NOMO-1 (cell line): ENCODE measurements around the gene IL34.

Experiments
- DNase-seq, 2 experiments: peaks; one replicate each; lab custom pipeline; 2025; ENCODE audit not compliant: unreplicated experiment in 2 of 2; lab: John Stamatoyannopoulos, UW

IL34 gene

DNA sequence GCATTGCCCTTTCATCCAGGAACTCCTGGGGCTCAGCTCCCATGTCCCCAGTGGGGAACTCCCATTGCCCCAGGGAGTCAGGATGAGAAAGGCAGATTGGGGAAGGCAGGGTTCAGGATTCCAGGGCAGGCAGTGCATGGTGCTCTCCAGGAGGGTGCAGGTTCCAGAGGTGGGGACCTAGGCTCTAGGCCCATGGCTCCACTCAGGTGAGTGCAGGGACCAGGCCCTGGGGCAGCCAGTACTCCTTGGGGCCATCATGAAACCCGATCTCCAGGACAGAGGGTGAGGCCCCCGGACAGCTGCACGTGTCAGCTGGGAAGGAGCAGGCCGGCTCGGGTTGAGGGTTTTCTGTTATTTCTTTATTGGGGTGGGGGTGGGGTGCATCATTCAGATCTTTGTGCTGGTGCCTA, 40.7 kb downstream of the IL34 start:
- DNase-seq: no peak

DNA sequence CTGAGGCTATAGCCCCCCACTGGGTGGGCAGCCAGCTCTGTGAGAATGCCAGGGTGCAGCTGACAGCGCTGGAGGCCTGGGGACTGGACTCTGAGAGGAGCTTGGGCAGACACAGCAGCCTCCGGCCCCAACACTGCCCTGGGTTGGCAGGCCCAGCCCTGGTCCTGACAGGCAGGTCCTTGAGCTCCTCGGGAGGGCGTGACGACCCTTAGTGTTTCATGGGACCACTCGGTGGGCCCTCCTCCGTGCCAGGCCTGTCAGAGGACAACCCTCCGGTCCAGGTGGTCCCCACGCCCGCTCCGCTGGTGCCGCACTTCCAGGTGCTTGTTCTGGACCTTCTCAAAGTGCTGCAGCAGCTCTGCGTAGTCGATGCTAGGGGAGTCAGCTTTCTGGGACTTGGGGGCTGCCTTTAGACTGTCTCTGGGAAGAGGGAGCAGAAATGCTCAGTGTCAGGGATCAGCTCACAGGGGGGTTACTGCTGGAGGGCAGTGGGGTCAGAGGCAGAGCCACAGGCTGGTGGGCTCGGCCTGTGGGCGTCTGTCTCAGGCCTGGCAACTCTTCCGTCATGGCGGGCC, 41.4 kb downstream of the IL34 start:
- no peak for DNase-seq

DNA sequence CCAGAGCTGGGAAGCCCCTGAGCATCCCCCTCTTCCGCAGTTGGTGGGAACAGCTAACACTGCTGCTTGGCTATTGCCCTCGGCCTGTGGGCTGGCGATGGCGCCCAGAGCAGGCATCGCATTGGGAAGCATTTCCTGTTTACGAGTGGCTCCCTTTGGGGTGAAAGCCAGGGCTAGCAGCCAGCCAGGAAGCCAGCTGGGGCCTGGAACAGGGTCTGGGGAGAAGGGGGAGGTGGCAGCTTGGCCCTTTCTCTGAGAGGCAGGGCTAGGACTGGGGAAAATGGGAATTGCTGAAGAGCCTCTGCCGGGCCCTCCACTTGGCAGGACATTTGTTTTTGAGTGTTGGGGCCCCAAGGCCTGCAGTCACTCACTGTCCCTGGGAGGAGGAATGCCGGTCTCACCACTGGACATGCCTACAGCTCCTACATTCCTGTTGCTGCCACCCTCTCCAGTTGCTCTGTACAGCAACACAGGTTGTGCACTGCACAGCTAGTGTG, 41.9 kb downstream of the IL34 start:
- no peak for DNase-seq

DNA sequence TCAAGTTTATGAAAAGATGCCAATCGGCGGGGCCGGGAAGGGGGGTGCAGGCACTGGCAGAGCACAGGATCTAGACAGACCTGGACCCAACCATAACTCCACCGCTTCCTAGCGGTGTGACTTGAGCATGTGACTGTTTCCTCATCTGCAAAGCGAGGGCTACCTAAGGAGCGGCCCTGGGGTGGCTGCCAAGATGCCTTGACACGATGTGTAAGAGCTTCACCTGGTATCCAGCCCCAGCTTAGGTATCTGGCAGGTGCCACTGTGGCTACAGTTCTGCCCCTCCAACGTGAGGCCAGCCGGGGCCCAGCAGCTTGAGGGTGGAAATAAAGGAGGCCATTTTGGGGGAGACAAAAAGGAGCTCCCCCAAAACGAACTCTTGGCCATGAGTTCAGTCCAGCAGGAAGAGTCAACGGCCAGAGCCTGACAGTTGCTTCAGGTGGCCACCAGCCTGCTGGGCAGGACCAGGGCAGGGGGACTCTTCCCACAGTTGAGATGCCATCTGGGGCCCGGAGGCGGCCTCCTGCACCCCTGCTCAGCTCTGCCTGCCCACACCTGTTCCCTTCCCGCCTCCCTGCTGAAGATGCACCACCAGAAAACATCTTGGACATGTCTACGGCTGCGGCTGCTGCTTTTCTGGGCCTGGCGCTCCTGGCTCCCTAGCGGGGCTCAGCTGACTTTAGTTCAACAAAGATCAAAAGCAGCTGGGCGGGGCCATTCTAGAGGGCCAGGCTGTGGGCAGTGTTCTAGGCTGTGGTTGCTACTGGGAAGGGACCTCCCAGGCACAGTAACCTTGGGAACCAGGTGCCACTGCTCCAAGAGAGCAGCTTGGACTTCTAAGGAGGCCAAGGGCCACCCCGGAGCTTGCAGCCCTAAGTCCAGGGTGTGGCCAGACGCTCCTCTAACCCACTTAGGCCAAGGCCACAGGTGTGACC, 42.9 kb downstream of the IL34 start:
- DNase-seq: no peak

DNA sequence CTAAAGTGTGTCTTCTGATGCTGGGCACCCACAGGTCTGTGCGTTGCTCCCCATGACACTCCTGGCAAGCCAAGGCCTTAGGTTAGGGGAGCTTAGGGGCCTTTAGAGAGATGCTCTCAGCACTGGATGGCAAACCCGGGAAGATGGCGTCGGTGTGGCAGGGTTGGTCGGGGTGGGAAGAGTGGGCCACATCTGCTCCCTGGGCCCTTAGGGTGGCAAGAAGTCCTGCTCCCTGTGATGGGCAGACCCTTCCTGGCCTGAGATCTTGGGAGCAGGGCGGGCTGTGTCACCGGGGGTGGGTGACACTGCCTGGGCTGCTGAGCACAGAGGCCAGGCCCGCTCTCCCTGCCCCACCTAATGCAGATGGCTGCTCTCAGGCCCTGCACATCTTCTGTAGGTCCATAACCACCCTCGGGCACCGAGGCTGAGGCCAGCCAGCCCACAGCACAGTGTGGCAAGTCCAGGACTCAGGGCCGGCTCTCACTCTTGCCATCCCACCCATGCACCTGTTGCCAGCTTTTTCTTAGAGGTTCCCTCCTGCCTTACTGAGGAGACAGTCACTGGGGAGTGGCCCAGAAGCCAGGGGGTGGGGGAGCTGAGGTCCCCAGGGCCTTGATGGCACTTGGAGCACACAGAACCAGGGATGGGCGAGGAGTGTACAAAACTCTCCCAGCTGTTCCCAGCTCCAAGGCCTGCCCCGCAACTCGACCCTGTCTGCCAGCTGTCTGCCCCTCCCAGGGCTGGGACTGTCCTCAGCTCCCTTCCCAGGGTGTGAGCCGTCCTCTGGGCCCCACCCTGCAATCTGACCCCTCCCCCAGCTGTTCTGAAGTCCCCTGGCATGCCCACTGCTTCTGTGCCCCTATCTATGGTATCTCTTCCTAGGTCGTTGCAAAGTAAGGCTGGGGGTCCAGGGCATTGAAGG, 43.9 kb downstream of the IL34 start:
- no peak for DNase-seq

DNA sequence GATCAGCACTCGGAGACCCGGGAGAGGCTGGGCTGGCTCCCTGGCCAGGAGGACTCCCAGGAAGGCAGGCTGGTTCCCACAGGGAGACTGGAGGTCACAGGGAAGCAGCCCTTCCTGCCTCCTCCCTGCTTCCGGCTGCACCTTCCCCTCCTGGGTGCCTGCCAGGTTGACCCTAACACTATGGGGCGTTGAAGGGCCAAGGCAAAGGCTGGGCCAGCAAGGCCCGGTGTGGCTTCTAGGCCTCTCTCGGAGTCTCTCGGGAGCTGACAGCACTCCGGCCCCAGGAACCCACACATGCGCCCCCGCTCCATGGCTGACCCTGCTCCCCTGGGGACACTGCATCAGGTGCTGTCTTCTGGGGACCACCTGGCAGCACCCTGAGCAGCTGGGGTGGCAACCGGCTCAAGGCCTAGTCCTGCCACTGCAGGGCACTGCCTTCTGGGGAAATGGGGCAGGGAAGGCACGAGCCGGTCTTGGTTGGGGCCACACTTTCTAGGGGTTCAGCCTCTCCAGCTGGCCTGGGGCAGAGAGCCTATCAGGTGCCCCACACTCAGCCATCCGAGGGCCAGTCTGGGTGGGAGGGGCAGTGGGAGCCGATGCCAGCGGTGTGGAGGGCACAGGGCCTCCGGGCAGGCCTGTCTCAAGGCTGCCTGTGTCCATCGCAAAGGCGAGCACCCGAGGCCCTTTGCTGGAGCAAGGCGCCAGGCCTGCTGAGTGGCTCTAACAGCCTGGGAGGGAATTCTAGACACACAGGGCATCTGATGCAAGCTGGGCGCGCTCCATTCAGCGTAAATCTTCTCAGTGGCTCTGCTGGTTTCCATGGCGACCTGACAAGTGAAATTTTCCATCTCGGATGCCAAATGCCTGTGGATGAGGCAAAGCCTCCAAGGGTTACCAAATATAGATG, 45.1 kb downstream of the IL34 start:
- no peak for DNase-seq

DNA sequence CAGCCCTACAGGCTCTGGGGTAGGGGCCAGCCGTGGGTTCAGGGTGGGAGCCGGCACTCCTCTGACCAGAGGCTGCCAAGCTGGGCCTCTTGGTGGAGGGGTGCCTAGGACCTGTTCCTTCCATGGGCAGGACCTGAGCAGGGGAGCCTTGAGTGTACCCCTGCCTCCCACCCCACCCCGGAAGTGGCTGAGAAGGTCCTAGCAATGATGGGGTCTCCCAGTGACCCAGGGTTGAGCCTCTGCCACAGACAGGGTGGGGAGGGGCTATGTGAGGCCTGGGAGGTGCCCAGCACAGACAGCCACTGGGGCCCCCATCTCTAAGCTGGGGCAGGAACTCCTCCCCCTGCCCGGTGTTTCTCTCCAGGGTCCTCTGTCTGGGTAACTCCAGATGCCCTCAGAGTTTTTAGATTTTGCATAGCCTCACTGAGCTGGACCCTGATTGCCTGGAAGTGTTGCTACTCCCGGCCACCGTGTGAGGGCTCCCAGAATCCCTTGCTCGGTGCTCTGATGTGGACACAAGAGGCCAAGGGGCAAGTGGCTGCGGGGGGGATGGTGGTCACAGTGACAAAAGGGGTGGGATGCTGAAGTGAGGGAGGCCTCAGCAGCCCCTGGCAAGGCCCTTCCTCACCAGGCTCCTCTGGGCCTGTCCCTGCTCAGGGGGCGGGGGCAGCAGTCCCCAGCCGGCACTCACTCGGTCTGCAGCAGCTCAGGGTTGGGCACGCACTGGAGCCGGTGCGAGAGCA, 45.9 kb downstream of the IL34 start:
- DNase-seq: no peak

DNA sequence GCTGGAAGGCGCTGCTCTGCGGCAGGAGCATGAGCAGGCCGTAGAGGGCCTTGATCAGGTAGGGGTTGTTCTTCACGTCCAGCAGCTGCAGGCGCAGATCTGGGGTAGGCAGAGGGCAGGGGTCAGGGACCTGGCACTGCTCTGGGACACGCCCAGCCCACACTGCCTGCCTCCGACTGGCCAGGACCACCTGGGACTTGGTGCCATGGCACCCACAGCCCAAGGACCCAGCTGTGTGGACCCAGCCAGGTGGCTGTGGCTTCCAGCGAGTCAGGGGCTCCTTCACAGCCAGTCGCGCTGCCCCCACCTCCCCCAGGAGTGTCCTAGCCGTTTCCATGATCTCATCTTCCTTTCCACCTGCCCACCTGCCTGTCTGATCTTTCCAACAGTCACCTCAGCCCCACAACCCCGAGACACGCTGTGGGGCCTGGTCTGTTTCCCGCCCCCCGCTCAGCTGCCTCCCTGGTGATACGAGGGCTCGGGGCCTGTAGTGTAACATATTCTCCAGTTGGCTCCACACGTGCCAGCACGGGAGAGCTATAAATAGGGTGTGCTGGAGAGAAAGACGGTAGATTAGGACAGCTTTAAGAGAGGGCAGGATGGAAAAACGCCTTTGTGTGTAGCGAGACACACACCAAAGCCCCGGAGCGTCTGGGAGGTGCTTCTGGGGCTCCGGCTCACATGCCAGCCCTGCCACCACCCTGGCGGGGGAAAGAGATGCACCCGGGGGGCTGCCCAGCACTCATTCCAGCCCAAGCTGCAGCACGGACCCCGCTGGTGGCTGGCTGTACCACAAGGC, 46.7 kb downstream of the IL34 start:
- no peak for DNase-seq

DNA sequence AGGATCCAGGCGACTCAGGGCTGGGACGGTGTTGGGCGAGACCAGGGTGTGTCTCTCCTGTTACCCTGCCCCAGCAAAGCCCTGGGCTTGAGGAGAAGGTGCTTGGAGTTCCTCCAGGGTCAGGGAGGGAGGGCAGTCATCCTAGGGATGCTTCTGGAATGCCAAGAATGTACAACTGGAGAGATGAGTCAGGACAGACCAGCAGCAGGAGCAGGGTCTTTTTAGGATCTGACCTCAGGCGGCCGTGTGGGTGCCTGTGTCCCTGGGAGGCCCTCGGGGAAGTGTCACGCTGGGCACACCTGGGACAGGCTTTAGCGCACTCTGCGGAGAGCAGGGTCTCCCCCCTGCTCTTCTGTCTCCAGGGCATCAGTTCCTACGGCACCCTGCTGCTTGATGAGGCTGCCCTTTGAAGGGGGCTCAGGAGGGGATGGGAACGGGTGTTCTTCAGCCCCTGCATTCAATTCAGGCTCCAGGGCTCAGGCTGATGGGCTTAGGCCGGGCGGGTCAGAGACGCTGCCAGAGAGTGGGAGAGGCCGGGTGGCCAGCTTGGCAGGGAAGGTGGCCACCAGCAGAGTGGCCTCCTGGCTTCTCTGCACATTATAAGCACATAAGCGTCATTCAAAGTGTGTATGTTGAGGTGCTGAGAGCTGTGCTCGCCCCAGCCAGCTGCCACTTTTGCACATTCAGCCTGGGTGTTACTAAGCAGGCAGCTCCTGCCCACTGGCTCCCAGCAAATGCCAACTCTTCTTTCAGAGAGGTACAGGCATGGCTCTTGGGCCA, 47.9 kb downstream of the IL34 start:
- DNase-seq: no peak

DNA sequence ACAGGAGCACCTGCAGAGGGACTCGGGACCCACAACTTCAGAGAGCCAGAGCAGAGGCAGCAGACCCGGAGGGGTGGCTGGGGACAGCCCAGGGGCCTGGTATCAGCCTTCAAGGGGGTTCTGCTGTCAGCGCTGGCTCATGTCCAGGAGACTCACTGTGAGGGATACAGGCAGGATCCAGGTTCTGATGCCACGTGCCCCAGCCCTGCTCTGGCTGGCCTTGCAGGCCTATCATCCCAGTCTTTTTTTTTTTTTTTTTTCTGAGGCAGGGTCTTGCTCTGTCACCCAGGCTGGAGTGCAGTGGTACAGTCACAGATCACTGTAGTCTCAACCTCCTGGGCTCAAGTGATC, 48.5 kb downstream of the IL34 start:
- DNase-seq: no peak

DNA sequence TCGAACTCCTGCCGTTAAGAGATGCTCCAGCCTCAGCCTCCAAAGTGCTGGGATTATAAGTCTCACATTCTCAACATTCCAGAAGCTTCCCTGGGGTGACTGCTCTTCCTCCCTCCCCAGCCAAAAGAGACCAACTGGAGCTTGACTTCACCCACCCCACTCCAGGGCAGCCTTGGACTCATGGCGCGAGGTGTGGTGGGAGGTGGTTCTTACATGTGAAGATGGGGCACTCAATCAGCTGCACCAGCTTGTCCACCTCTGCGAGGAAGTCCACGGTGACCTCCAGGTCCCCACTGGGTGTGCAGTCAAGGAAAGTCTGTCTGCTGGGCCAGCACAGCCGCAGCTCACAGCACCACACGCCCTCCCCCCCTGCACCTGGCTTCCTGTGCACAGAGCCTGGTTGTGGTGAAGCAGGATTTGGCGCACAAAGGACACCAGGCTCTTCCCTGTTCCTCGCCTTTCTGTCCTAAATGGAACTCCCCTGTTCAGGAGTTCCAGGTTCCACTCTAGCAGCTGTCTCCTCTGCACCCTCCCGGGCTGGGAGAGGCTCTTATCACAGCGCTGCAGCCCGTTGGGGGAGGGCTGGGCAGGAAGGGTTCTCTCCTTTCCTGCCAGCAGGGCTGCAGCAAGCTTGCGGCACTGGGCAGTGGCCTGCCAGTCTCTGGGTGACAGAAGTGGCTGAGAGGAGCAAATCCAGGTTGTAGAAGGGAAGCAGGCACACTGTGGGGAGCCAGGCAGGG, 49.1 kb downstream of the IL34 start:
- DNase-seq: no peak

DNA sequence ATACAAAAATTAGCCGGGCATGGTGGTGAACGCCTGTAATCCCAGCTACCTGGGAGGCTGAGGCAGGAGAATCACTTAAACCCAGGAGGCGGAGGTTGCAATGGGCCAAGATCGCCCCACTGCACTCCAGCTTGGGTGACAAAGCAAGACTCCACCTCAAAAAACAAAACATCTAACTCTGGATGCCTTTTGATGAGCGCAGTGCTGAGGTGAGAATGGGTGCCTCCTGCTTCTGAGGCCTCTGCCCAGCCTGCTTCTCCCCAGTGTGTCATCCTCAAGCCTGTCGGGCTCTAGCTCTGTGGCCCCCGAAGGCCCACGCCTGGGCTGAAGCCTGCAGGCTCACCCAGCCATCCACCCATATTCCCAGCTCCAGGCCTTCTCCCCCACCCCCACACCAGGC, 50.0 kb downstream of the IL34 start:
- DNase-seq: no peak

DNA sequence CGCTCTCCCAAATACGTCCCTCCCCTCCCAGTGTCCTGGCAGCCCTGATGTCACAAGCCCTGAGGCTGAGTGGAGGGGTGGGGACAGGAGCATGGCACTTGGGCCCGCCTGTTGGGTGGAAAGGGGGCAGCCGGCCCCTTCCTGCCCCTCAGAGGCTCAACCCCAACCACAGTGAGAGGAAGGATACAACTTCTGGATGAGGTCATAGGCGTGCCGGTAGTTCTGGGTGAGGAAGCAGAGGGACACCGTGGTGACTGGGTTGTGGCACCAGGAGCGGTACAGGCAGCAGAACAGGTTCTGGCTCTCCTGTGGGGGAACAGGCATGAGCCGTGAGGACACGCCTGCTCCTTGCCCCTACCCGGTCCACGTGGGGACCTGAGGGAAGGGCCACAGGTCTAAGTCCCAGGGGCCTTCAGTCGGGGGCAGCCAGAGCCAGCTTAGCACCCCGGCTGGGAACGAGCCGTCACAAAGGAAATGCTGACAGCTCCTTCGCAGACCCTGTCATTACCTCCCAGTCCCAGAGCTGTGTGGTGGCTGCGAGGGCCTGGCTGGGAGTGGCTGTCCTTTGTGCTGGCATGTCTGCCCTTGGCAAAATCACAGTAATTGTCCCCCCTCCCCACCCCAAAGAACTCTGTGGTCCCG, 50.7 kb downstream of the IL34 start:
- DNase-seq: no peak

DNA sequence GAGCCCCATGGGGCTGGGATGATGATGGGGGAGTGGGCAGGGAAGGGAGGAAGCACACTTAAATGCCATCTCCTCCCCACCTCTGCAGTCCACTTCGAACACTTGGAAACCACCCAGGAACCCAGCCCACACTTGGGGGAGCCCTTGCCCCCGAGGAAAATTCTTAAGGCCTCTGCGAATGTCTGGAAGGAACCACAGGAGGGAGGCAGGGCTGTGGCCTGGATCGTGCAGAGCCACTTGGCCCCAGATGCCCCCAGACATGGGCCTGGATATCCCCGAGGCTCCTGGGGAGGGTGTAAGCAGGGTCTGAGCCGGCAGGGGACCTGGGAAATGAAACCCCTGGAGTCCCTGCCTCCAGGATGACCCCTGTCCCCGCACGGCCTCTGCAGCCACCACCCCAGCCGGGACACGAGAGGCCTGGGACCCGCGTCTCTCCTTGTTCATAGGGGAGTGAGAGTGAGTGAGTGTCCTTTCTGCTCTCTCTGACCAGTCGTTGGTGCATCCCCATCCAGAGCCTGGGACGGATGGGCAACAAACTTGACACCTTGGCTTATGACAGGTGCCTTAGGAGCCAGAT, 51.3 kb downstream of the IL34 start:
- DNase-seq: no peak

DNA sequence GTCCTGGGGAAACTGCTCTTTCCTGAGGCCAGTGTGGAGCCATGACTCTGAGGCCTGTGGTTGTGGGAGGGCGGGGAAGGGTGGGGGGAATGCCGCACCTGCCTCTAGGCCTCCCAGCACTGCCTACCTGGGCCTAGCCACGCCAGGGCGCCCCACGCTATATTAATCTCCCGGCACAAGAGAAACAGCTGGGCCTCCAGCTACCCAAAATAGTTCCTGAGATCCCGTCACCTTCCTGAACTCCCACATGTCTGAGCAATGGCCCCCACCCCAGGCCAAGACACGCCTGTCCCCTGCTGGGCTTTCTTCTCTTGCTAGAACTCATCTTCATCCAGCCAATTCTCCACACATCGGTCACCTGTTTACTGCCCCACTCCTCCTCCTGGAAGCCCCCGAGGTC, 52.5 kb downstream of the IL34 start:
- no peak for DNase-seq

DNA sequence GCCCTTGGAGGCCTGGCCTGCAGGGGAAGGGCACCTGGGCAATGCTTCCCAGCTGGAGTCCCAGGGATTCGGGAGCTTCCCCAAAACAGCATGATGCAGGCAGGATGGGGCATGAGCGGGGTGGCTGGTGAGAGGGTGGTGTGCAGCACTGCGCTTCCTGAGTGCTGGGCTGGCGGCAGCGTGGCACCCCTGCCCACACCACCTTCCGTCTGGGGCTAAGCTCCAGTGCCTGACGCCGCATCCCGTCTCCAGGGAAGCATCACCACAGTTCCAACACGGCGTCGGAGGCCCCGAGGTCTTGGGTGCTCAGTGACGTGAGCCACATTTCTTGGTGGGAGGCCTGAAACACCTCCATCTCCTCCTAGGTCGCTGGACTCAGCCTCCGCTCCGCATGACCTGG, 53.3 kb downstream of the IL34 start:
- DNase-seq: no peak
